ENCODE results near the gene ADAMTS6.
A peak's percentile ranks its signal among the peaks of the same experiment; 100 is the strongest.

Gene ADAMTS6

DNA sequence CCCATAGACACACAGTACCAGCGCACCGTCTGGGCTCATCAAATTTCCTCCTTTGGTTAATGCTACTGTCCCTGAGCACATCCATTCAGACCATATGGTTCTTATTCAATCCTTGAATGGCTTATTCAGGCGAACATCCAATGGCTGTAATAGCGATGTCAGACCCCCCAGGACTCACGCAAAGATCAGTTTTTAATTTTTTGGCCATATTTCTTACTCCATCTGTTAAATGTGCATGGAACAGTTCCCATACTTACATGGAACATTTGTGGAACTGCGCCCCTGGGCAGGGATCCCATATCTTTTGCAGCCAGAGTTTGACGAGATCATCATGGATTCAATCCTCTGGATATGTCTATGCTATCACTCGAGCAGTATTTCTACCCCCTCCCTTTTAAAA, 213.2 kb downstream of the ADAMTS6 start:
- Histone ChIP-seq H3K4me3 (ENCODE audit: insufficient read depth in 1 of 2, low read depth in 1 of 2, low read length in 2 of 2) (no peak overlapping the region), H3K18ac (ENCODE audit: low read depth in 1 of 2, low read length in 2 of 2) (no peak overlapping the region), H3K14ac (ENCODE audit: low read length in 2 of 2) (no peak overlapping the region), H3K27me3 (ENCODE audit: control insufficient read depth in 1 of 2, insufficient read depth in 1 of 2, low read length in 2 of 2) (no peaks in the 10 kb centered on the region), H2BK120ac (ENCODE audit: low read depth, low read length) (no peak overlapping the region), H3K23ac (ENCODE audit: low read length in 2 of 2) (peak overlapping the region in 1 of 2 experiments; percentile 27), H4K8ac (ENCODE audit: low read length) (no peak overlapping the region), H4K91ac (ENCODE audit: low read length) (no peak overlapping the region), H3K4ac (ENCODE audit: low read depth in 1 of 2, low read length in 2 of 2) (no peak overlapping the region), H3K79me1 (replicated peaks; ENCODE audit: low read length, poor library complexity, severe bottlenecking) (no peaks in the 10 kb centered on the region), H2BK15ac (ENCODE audit: low read depth, poor library complexity, severe bottlenecking) (no peak overlapping the region), H3K9ac (ENCODE audit: low read length) (no peak overlapping the region), H2BK12ac (ENCODE audit: low read length in 2 of 2) (no peak overlapping the region), H2BK5ac (ENCODE audit: low read depth, low read length, poor library complexity, severe bottlenecking) (no peak overlapping the region), H3K36me3 (ENCODE audit: control insufficient read depth in 1 of 2, insufficient read depth in 2 of 2, low read depth in 1 of 2, low read length in 2 of 2) (peaks cover 0 to 61% of the 10 kb centered on the region in 2 experiments), H2AFZ (ENCODE audit: low read depth, low read length) (no peak overlapping the region), H3K27ac (ENCODE audit: low read length, poor library complexity, severe bottlenecking) (no peak overlapping the region), H2AK5ac (ENCODE audit: low read length, severe bottlenecking) (no peak overlapping the region), H3K4me2 (ENCODE audit: low read length, poor library complexity, severe bottlenecking) (no peak overlapping the region), H3K4me1 (ENCODE audit: control insufficient read depth, insufficient read depth, low read depth, low read length) (no peaks in the 10 kb centered on the region), H3K9me3 (ENCODE audit: control insufficient read depth, low read length) (no peaks in the 10 kb centered on the region)
- WGBS, result 95% methylated on average over 7 of the region's 8 CpGs
- no peak for DNase-seq

DNA sequence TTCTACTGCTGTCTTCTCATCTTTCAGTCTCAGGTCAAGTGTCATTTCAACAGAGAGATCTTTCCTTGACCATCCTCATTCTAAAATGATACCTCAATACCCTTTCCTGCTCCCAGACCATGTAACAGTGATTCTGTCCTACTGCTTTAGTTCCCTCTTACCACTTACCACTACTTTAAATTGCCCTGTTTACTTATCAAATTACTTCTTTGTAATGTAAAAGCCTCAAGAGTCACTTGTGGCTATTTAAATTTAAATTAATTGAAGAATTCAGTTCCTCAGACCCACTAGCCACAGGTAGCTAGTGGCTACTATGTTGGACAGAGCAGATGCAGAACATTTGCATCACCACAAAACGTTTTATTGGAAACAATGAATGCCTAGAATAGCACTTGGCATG, 217.3 kb downstream of the ADAMTS6 start:
- H2BK12ac ChIP-seq (ENCODE audit: low read length in 2 of 2), result no peak overlapping the region
- no peaks in the 10 kb centered on the region for H3K9me3 ChIP-seq (ENCODE audit: control insufficient read depth, low read length)
- no peak overlapping the region for H3K18ac ChIP-seq (ENCODE audit: low read depth in 1 of 2, low read length in 2 of 2)
- H3K4me1 ChIP-seq (ENCODE audit: control insufficient read depth, insufficient read depth, low read depth, low read length), result peaks cover 4% of the 10 kb centered on the region
- no peak overlapping the region for H3K23ac ChIP-seq (ENCODE audit: low read length in 2 of 2)
- H3K27me3 ChIP-seq (ENCODE audit: control insufficient read depth in 1 of 2, insufficient read depth in 1 of 2, low read length in 2 of 2), result no peaks in the 10 kb centered on the region
- no peak overlapping the region for H4K91ac ChIP-seq (ENCODE audit: low read length)
- H3K9ac ChIP-seq (ENCODE audit: low read length), result no peak overlapping the region
- no peak overlapping the region for H4K8ac ChIP-seq (ENCODE audit: low read length)
- no peak overlapping the region for H3K4ac ChIP-seq (ENCODE audit: low read depth in 1 of 2, low read length in 2 of 2)
- no peak overlapping the region for H2BK15ac ChIP-seq (ENCODE audit: low read depth, poor library complexity, severe bottlenecking)
- no peak overlapping the region for H3K4me2 ChIP-seq (ENCODE audit: low read length, poor library complexity, severe bottlenecking)
- no CpG with 5 or more reads among the region's 1 CpG for WGBS
- no peaks in the 10 kb centered on the region for H3K79me1 ChIP-seq (replicated peaks; ENCODE audit: low read length, poor library complexity, severe bottlenecking)
- H3K4me3 ChIP-seq (ENCODE audit: insufficient read depth in 1 of 2, low read depth in 1 of 2, low read length in 2 of 2), result no peak overlapping the region
- no peak overlapping the region for H3K14ac ChIP-seq (ENCODE audit: low read length in 2 of 2)
- H2AK5ac ChIP-seq (ENCODE audit: low read length, severe bottlenecking), result no peak overlapping the region
- no peak overlapping the region for H2BK5ac ChIP-seq (ENCODE audit: low read depth, low read length, poor library complexity, severe bottlenecking)
- H3K27ac ChIP-seq (ENCODE audit: low read length, poor library complexity, severe bottlenecking), result no peak overlapping the region
- no peak overlapping the region for H2BK120ac ChIP-seq (ENCODE audit: low read depth, low read length)
- peaks cover 0 to 37% of the 10 kb centered on the region in 2 experiments for H3K36me3 ChIP-seq (ENCODE audit: control insufficient read depth in 1 of 2, insufficient read depth in 2 of 2, low read depth in 1 of 2, low read length in 2 of 2)
- DNase-seq, result no peak
- H2AFZ ChIP-seq (ENCODE audit: low read depth, low read length), result no peak overlapping the region

DNA sequence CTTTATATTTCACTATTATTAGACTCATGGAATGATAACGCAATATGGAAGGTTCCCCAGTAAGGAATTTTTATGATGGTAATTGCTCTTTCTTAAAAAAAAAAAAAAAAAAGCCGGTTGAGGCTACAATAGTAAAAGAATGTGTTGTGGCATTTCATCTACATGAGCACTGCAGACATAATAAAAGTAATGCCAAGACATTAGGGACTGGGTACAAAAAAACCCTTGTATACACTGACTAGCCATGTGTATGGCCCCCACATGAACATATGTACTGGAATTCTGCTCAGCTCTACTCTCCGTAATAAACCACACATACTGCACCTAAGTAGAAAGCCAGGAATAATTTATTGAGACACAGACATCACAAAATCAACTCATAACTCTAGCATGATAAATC, 218.4 kb downstream of the ADAMTS6 start:
- H3K23ac ChIP-seq (ENCODE audit: low read length in 2 of 2), result no peak overlapping the region
- H4K8ac ChIP-seq (ENCODE audit: low read length), result no peak overlapping the region
- no peak overlapping the region for H2BK120ac ChIP-seq (ENCODE audit: low read depth, low read length)
- peaks cover 4% of the 10 kb centered on the region for H3K4me1 ChIP-seq (ENCODE audit: control insufficient read depth, insufficient read depth, low read depth, low read length)
- DNase-seq, result no peak
- H2AFZ ChIP-seq (ENCODE audit: low read depth, low read length), result no peak overlapping the region
- no peak overlapping the region for H3K4ac ChIP-seq (ENCODE audit: low read depth in 1 of 2, low read length in 2 of 2)
- no peaks in the 10 kb centered on the region for H3K9me3 ChIP-seq (ENCODE audit: control insufficient read depth, low read length)
- H3K27ac ChIP-seq (ENCODE audit: low read length, poor library complexity, severe bottlenecking), result no peak overlapping the region
- H3K4me3 ChIP-seq (ENCODE audit: insufficient read depth in 1 of 2, low read depth in 1 of 2, low read length in 2 of 2), result no peak overlapping the region
- no peak overlapping the region for H2BK15ac ChIP-seq (ENCODE audit: low read depth, poor library complexity, severe bottlenecking)
- no peak overlapping the region for H4K91ac ChIP-seq (ENCODE audit: low read length)
- peaks cover 3 to 37% of the 10 kb centered on the region in 2 experiments for H3K36me3 ChIP-seq (ENCODE audit: control insufficient read depth in 1 of 2, insufficient read depth in 2 of 2, low read depth in 1 of 2, low read length in 2 of 2)
- H2BK5ac ChIP-seq (ENCODE audit: low read depth, low read length, poor library complexity, severe bottlenecking), result no peak overlapping the region
- 88% methylated on average over 2 of the region's 3 CpGs for WGBS
- H2AK5ac ChIP-seq (ENCODE audit: low read length, severe bottlenecking), result no peak overlapping the region
- no peak overlapping the region for H3K14ac ChIP-seq (ENCODE audit: low read length in 2 of 2)
- no peak overlapping the region for H3K4me2 ChIP-seq (ENCODE audit: low read length, poor library complexity, severe bottlenecking)
- H2BK12ac ChIP-seq (ENCODE audit: low read length in 2 of 2), result no peak overlapping the region
- no peaks in the 10 kb centered on the region for H3K27me3 ChIP-seq (ENCODE audit: control insufficient read depth in 1 of 2, insufficient read depth in 1 of 2, low read length in 2 of 2)
- no peak overlapping the region for H3K18ac ChIP-seq (ENCODE audit: low read depth in 1 of 2, low read length in 2 of 2)
- H3K79me1 ChIP-seq (replicated peaks; ENCODE audit: low read length, poor library complexity, severe bottlenecking), result no peaks in the 10 kb centered on the region
- no peak overlapping the region for H3K9ac ChIP-seq (ENCODE audit: low read length)

DNA sequence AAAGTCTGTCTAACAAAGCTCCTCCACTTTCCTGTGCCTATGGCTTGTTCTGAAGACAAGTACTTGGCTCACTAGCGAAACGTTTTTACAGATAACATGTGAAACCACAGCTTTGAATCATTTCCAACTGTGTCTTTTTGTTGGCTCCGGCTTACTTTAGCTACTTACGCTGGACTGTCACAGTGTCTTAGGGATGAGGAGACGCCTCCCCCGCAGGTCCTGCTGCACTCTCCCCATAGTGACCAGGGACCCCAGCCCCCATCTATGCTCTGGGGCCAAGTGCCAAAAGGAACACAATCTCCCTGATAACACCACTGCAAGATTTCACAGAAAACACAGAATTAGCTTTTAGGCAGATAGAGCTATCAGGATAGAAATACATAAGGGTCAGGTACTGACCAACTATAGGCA, 219.1 kb downstream of the ADAMTS6 start:
- H2BK120ac ChIP-seq (ENCODE audit: low read depth, low read length), result no peak overlapping the region
- no peak overlapping the region for H3K4me2 ChIP-seq (ENCODE audit: low read length, poor library complexity, severe bottlenecking)
- H4K91ac ChIP-seq (ENCODE audit: low read length), result no peak overlapping the region
- no peak overlapping the region for H3K14ac ChIP-seq (ENCODE audit: low read length in 2 of 2)
- no peak overlapping the region for H2BK5ac ChIP-seq (ENCODE audit: low read depth, low read length, poor library complexity, severe bottlenecking)
- H3K23ac ChIP-seq (ENCODE audit: low read length in 2 of 2), result no peak overlapping the region
- peak overlapping the region; percentile 61 for H3K9ac ChIP-seq (ENCODE audit: low read length)
- H2AFZ ChIP-seq (ENCODE audit: low read depth, low read length), result no peak overlapping the region
- WGBS, result 60% methylated on average over 6 of the region's 6 CpGs
- peaks cover 4% of the 10 kb centered on the region for H3K4me1 ChIP-seq (ENCODE audit: control insufficient read depth, insufficient read depth, low read depth, low read length)
- no peak overlapping the region for H2AK5ac ChIP-seq (ENCODE audit: low read length, severe bottlenecking)
- H3K36me3 ChIP-seq (ENCODE audit: control insufficient read depth in 1 of 2, insufficient read depth in 2 of 2, low read depth in 1 of 2, low read length in 2 of 2), result peaks cover 3 to 37% of the 10 kb centered on the region in 2 experiments
- peak; percentile 65 for DNase-seq
- H3K9me3 ChIP-seq (ENCODE audit: control insufficient read depth, low read length), result no peaks in the 10 kb centered on the region
- H3K27ac ChIP-seq (ENCODE audit: low read length, poor library complexity, severe bottlenecking), result no peak overlapping the region
- no peaks in the 10 kb centered on the region for H3K79me1 ChIP-seq (replicated peaks; ENCODE audit: low read length, poor library complexity, severe bottlenecking)
- no peaks in the 10 kb centered on the region for H3K27me3 ChIP-seq (ENCODE audit: control insufficient read depth in 1 of 2, insufficient read depth in 1 of 2, low read length in 2 of 2)
- H2BK15ac ChIP-seq (ENCODE audit: low read depth, poor library complexity, severe bottlenecking), result no peak overlapping the region
- H2BK12ac ChIP-seq (ENCODE audit: low read length in 2 of 2), result no peak overlapping the region
- no peak overlapping the region for H4K8ac ChIP-seq (ENCODE audit: low read length)
- no peak overlapping the region for H3K18ac ChIP-seq (ENCODE audit: low read depth in 1 of 2, low read length in 2 of 2)
- no peak overlapping the region for H3K4ac ChIP-seq (ENCODE audit: low read depth in 1 of 2, low read length in 2 of 2)
- peak overlapping the region in 1 of 2 experiments; percentile 36 for H3K4me3 ChIP-seq (ENCODE audit: insufficient read depth in 1 of 2, low read depth in 1 of 2, low read length in 2 of 2)

Measured in mesenchymal stem cell (in vitro differentiated cells and primary cell).